GM13976 (cell line): ENCODE measurements around the gene CTIF.

Experiments
- DNase-seq: peaks from one replicate; pipeline ENCODE4 v3.0.0; 2012; ENCODE audit warnings: low spot score
- in situ Hi-C: fragments of 300-500 bp; cut with MboI; formaldehyde crosslinking; loops from one replicate; pipeline ENCODE4 v1.12.0; 2022; ENCODE audit warnings: low sequenced_read_pairs, mixed read lengths, inconsistent platforms; ENCODE audit not compliant: unreplicated experiment
- TF ChIP-seq, protein P1 (sequence below): IDR thresholded peaks from 2 replicates; pipeline ENCODE4 v1.5.1; 2012; ENCODE audit warnings: borderline replicate concordance, mild to moderate bottlenecking; ENCODE audit not compliant: insufficient read depth; ENCODE audit errors: extremely low read depth, missing control alignments, control extremely low read depth

Gene CTIF

DNA sequence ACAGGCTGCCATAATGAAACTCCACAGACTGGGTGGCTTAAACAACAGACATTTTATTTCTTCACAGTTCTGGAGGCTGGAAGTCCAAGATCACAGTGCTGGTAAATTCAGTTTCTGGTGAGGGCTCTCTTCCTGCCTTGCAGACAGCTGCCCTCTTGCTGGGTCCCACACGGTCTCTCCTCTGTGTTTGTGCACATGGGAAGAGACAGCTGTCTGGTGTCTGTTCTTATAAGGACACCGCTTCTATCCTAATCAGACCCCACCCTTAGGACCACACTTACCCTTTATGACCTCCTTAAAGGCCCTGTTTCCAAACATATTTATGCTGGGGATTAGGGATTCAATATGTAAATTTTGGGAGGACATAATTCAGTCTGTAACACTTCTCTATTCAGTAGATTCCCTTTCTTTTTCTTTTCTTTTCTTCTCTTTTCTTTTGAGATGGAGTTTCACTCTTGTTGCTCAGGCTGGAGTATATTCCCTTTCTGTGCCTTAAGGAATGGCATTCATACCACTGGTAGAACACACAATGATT lies 18.9 kb downstream of the CTIF start:
- no peak for DNase-seq
- in situ Hi-C loops, result no loop called here
- TF ChIP-seq, protein P1, sequence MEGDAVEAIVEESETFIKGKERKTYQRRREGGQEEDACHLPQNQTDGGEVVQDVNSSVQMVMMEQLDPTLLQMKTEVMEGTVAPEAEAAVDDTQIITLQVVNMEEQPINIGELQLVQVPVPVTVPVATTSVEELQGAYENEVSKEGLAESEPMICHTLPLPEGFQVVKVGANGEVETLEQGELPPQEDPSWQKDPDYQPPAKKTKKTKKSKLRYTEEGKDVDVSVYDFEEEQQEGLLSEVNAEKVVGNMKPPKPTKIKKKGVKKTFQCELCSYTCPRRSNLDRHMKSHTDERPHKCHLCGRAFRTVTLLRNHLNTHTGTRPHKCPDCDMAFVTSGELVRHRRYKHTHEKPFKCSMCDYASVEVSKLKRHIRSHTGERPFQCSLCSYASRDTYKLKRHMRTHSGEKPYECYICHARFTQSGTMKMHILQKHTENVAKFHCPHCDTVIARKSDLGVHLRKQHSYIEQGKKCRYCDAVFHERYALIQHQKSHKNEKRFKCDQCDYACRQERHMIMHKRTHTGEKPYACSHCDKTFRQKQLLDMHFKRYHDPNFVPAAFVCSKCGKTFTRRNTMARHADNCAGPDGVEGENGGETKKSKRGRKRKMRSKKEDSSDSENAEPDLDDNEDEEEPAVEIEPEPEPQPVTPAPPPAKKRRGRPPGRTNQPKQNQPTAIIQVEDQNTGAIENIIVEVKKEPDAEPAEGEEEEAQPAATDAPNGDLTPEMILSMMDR, result no peak

DNA sequence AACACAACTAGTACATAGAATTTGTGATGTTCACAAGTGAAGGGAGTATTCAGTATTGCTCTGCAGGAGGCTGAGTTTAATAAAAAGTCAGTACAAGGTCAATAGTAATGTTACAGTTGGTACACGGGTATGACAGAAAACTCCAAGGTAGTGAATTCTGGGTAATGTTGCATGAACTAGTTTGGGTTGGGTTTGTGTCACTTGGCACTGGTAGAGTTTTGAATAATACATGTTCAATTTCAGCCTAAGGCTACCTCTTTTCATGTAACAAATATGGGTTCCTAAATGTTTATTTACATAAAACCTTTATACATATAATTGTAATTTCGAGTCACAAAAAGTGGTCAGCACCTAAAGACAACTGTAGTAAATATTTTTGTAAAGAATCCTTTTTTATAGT lies 19.4 kb downstream of the CTIF start:
- TF ChIP-seq, protein P1, result no peak
- in situ Hi-C loops, result no loop called here
- no peak for DNase-seq

DNA sequence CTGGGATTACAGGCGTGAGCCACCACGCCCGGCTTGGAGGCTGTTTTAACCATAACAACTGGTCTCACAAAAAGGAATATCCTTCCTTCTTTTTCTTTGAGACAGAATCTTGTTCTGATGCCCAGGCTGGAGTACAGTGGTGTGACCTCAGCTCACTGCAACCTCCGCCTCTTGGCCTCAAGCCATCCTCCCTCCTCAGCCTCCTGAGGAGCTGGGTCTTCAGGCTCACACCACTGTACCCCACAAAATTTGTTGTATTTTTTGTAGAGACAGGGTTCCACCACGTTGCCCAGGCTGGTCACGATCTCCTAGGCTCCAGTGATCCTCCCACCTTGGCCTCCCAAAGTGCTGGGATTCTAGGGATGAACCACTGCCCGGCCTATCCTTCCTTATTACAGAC lies 21.7 kb downstream of the CTIF start:
- DNase-seq, result no peak
- TF ChIP-seq, protein P1, result no peak
- in situ Hi-C loops, result no loop called here

DNA sequence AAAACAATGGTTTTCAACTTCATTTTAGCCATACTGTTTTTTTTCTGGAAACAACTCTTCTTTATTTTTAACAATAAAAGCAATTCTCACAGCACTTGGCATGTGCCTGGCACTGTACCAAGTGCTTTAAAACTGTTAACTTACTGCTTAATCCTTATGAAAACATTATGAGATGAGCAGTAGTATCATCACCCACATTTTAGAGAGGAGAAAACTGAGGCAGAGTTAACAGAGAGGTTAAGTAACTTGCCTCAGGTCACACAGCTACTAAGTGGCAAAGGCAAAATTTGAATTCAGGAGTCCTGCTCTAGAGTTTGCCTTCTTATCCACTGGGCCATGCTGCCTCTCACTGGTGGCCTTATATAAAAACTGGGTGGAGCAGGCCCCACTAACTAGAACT lies 23.2 kb downstream of the CTIF start:
- in situ Hi-C loops, result no loop called here
- no peak for DNase-seq
- TF ChIP-seq, protein P1, result no peak

DNA sequence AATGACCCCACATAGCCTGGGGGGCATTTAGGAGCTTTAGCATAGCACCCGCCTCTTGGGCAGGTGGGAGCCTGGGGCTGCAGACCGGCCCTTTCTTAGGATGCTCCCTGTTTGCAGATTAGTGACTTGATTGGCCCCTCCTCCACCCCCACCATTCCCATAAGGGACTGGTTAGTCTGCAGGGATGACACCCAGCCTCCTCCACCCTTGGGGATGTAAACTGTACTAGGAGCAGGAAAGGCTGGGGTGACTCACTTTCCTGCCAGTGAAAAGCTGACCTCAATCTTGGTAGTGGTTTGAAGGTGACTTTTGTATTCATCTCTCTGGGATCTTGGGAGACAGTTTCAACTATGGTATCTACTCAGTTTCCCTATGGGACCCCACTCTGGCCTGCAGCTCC lies 24.2 kb downstream of the CTIF start:
- DNase-seq, result no peak
- TF ChIP-seq, protein P1, result no peak
- in situ Hi-C loops, result no loop called here

DNA sequence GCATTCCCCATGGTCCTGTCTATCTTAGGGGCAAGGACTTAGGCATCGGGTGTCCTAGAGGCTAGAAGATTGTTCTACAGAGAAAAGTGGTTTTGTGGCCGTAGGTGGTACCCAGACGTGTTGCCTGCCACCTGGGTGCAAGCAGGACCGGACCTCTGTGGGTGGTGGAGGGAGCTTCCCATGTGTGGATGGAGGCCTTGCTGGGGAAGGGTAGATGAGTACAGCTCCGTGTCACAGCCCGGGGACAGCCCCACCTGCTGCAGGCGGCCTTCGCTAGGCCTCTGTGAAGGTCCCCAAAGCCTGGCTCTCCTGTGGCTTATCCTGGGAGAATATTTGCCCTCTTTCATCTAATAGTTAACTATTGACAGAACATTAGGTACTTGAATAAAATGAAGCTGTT lies 25.3 kb downstream of the CTIF start:
- TF ChIP-seq, protein P1, result no peak
- in situ Hi-C loops, result no loop called here
- no peak for DNase-seq

DNA sequence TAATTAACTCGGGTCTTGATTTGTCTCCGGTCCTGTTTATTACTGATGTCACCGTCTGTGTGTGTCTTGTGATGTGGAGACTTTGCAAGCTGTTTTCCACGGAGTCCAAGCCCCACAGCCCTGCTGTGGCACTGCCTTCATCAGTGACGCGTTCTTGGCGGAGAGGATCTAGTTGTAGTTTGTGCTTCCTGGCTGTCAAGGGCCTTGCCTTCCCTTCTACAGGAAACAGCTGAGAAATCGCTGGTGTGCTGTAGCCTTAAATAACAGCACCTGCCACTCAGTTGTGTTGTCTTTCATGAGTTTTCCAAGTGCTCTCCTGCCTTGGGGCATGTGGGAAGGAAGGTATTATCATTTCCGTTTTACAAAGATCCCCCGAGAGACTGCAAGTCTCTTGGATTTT lies 26.3 kb downstream of the CTIF start:
- TF ChIP-seq, protein P1, result no peak
- in situ Hi-C loops, result no loop called here
- DNase-seq, result no peak
